GM21723 (cell line): Measurements from ENCODE around the gene PDCD1LG2.
"Not testable (repeated sequence)": the region's sequence is repeated elsewhere in the genome, so short reads cannot be mapped to it uniquely, and the experiment has no call there.

Source experiments
- ATAC-seq: cut with Tn5 transposase; IDR thresholded peaks from one replicate; pipeline ENCODE4 v1.9.1; 2021; ENCODE audit warnings: mild to moderate bottlenecking, moderate library complexity; ENCODE audit not compliant: unreplicated experiment

PDCD1LG2 gene

GRCh38 chr9:5510360-5510931 is at the start of gene PDCD1LG2:
PDCD1LG2 (plus strand) TSS chr9:5510531; CDS start chr9:5522547, 12,016 bp downstream.
- peak; percentile 84 for ATAC-seq

- ATAC-seq = not testable (repeated sequence)
Observed at GRCh38 chr9:5464831-5465330, 45.5 kb upstream of the PDCD1LG2 start.

- no peak for ATAC-seq
Observed at GRCh38 chr9:5466005-5466404, 44.3 kb upstream of the PDCD1LG2 start.

- no peak for ATAC-seq
Observed at GRCh38 chr9:5466766-5467165, 43.6 kb upstream of the PDCD1LG2 start.

- ATAC-seq = no peak
Observed at GRCh38 chr9:5468850-5469249, 41.5 kb upstream of the PDCD1LG2 start.

GRCh38 chr9:5470122-5470521 is 40.2 kb upstream of the PDCD1LG2 start:
- ATAC-seq = no peak

GRCh38 chr9:5470816-5471215 is 39.5 kb upstream of the PDCD1LG2 start:
- no peak for ATAC-seq

GRCh38 chr9:5475611-5476010 is 34.7 kb upstream of the PDCD1LG2 start:
- not testable (repeated sequence) for ATAC-seq

GRCh38 chr9:5478206-5478605 is 32.1 kb upstream of the PDCD1LG2 start:
- ATAC-seq = no peak

GRCh38 chr9:5479994-5480694 is 30.2 kb upstream of the PDCD1LG2 start:
- ATAC-seq = peak; percentile 64

GRCh38 chr9:5480919-5481318 is 29.4 kb upstream of the PDCD1LG2 start:
- no peak for ATAC-seq

GRCh38 chr9:5481322-5482040 is 28.9 kb upstream of the PDCD1LG2 start:
- ATAC-seq = no peak

GRCh38 chr9:5482194-5482593 is 28.1 kb upstream of the PDCD1LG2 start:
- ATAC-seq = no peak

GRCh38 chr9:5483306-5483705 is 27.0 kb upstream of the PDCD1LG2 start:
- ATAC-seq = no peak

- ATAC-seq = no peak
Observed at GRCh38 chr9:5485378-5486085, 24.8 kb upstream of the PDCD1LG2 start.

GRCh38 chr9:5486988-5487387 is 23.3 kb upstream of the PDCD1LG2 start:
- ATAC-seq = no peak

- no peak for ATAC-seq
Observed at GRCh38 chr9:5488221-5489008, 21.9 kb upstream of the PDCD1LG2 start.

- ATAC-seq = no peak
Observed at GRCh38 chr9:5489630-5490490, 20.5 kb upstream of the PDCD1LG2 start.

- peak; percentile 23 for ATAC-seq
Observed at GRCh38 chr9:5492965-5493678, 17.2 kb upstream of the PDCD1LG2 start.
